Kidney glomerular epithelial cell (primary cell): ENCODE results near the gene S100A10.
A peak's percentile ranks its signal among the peaks of the same experiment; 100 is the strongest.

ENCODE experiments used
- DNase-seq: peaks from one replicate; lab custom pipeline; 2025; lab: John Stamatoyannopoulos, UW

Gene S100A10

DNA sequence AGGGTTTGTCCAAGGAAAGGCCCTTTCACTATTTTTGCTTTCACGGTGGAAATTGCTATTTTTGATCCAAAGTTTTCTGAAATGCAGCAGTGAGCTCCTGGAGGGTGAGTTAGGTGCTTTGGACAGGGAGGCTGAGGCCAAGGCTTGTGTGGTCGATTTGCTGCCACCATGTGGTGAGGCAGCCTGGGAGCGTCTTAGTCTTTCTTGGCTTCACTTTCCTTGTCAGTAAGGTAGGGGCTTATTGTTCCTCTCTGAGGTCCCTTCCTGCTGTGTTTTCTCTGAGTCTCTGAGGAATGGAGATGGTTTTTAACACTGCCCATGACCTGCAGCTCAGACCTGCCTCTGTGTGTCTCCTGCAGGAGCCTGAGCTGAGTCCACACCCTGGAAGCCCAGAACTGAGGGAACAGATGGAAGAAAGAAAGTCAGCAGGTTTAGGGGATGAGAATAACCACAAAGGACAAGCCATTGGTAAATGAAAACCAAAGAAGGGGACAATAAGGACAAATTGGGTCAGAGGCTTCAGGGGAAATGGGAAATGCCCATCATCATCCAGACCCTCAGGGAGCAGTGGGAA, 20.1 kb upstream of the S100A10 start:
- peak; percentile 35 for DNase-seq

DNA sequence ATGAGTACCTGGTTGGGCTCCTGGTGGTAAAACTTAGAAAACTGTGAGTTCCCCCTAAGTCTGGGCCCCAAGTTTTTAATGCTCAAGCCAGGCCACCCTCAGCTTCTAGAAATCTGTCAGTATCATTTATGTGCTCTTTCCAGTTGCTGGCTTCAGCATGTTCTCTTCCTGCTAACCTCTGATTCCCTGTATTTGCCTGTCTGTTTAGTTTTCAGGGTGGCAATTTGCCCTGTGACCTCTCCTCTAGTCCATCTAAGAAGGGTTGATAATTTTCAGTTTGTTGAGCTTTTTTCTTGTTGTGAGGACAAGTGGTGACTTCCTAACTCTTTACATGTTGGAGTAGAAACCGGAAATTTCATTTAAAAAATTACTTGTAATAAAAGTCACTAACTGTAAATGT, 16.0 kb upstream of the S100A10 start:
- DNase-seq = no peak

DNA sequence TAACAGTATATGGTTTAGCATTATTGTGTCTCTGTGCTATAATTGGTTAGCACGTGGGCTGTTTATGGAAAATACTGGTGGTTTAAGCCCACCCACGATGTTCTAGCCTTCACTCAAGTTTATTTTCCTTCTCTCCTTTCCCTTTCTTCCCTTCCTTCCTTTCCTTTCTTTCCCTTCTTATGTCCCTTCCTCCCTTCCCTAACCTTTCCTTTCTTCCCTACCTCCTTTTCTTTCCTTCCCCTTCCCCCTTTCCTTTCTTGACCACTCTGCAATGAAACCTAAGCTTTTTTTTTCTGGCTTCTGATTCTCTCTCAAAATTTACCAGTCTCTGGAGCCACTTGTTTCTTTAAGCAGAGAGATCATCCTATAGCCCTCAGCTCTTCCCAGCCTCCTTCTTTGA, 13.4 kb upstream of the S100A10 start:
- DNase-seq = no peak

DNA sequence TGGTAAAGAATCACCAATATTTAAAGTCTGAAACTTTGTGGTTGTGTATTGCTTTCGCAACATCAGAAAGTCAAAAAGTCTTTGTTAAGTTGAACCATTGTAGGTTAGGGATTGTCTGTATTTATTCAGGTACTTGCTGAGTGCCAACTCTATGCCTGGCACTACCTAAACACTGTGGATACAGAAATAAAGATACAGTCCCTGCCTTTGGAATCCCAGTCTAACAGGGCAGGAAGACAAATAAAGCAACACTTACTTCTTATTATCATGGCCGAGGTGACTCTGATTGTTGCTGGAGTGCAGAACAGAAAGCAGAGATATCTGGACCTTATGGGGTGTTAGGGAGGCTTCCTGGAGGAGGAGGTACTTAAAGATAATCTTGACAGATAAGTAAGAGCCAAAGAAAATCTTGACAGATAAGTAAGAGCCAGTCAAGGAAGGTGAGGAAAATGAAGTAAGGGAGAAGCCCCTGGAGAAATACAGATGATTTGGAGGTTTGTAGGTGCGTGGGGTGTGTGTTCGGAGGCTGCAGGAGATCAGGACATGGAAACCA, 11.8 kb upstream of the S100A10 start:
- DNase-seq = no peak

DNA sequence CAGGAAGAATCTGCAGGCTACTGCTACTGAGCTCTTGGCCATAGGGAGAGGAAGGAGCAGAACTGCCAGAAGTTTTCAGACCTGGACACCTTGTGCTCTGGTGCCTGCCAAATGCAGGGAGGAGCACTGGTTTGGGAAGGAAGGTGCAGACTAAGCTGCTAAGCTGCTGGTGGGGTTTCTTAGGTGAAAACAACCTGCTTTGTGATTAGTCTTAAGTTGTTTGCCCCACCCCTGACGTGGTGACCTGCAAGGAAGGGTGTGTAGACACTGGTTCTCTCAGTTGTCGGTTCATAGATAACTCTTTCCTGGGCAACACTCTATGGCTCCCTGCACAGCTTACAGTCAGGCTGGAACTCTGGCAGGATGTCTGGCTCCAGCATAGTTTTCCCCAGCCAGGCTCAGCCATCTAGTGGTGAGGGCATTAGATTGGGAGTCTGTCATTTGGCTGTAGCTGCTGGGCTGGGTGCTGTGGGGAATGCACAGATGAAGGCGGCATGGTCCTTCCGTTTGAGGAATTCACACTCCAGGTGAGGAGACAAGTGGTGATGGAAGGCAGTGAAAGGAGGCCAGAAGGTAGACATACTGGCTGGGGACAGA, 10.3 kb upstream of the S100A10 start:
- no peak for DNase-seq

DNA sequence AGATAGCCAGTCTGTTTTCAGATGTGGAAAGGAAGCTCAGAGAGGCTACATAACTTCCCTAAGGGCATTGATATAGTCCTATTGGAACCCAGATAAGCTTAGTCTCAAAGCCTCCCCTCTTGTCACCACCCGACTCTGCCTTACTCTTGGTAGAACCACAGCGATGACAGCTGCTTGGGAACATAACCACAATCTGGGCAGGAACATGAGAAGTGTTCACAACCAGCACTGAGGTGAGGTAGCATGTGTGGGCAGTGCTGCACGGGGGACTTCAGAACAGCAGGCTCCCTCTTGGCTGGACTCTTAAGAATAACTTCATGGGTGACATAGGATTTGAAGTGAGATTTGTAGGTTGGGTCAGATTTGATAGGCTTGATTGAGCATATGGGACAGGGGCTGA, 9.3 kb upstream of the S100A10 start:
- DNase-seq = no peak

DNA sequence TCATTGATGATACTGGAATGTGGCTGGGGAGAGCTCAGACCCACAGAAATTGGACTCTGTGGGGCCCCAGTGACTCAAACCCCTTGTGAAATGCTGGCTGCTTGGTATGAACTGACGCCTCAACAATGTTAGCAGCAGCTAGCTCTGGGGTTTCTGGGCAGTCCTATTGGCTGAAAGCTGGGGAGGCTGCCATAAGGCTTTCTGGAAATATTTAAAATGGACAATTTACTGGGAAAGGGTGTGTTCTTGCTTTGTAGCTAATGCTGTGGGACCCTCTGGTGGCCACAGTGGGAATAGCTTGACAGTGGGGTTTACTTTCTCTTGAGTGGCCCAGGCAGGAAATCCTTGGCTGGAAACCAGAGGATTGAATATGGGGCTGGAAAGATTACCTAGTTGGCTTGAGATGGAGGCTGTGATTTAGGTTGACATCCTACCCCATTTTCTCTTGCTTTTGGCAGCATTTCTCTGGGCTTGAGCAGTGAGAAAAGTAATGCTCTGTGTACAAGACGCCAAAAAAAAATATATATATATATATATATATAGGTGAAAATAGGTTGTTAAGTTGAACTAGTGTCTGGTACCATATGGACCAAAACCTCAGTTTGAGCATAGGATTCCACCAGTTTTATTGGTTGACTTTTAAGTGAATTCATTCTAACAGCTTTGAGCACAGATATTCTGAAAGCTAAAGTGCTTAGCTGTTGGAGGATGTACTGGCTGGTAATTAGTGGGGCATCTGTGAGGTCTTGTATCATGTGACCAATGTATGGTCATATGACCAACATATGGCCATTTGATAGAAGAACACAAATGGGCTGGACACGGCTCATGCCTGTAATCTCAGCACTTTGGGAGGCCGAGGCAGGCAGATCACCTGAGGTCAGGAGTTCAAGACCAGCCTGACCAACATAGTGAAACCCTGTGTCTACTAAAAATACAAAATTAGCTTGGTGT, 8.2 kb upstream of the S100A10 start:
- peak; percentile 84 for DNase-seq

DNA sequence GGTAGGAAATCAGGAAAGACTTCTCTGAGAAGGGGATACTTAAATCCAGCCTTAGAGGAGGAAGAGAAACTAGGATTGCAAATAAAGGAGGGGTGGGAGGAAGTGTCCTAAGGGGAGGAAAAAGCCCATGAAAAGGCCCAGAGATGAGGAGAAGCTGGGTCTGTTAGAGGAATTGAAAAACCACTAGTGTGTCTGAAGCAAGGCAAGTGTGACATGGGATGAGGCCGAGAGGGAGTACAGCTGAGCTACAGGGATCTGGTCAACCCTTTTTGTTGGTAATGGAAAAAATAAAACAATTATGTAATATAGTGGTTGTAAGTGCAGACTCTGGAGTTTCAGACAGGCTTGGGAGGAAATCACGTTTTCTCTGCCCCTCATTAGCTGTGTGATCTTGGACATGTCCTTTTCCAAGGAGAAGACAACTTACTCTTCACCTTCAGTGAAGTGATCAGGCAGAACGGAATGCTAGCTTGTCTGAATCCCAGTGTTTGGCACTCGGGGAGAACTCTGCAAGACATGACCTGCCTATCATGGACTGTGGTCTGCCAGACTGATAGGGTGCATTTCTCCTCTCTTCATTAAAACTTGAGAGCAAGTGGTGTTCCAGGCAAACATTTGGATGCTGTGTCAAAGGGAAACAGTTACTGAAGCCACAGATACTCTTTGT, 7.4 kb upstream of the S100A10 start:
- peak; percentile 84 for DNase-seq

DNA sequence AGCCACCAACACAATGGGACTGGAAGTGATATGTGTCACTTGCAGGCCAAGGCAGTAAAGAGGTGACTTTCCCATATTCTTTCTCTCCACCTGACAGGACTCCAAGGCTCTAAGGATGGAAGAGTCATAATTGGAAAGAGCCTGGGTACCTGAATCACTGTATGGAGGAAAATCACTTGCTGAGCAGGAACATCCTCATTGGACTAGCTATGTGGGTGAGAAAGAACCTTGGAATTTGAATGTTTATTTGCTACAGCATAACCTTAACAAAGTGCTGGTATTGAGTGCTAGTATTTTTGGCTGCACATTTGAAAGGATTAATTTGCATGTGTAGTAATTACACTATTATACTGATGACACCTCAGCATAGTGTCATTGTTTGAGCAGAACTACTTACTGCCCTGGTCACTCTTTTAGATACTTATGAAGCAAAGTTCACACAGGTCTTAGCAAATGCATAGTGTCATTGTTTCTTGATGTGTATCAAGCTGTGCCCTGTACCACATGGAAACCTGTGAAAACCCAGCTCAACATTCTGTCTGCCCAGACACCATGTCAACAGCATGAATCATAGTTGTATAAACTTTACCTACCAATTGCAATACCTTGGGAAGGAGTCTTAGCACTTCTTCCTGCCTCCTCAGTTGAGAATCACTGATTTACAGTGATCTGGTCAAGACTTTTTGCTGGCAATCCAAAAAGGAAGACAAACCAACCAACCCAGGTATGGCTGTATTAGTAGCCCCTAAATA, 5.1 kb upstream of the S100A10 start:
- DNase-seq = peak; percentile 96

DNA sequence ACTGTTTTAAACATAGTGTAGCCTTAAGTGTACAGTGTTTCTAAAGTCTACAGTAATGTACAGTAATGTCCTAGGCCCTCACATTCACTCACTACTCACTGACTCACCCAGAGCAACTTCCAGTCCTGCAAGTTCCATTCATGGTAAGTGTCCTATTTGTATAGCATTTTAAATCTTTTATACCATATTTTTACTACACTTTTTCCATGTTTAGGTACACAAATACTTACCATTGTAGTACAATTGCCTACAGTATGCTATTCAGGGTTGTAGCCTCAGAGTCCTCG, 3.6 kb upstream of the S100A10 start:
- DNase-seq = no peak

DNA sequence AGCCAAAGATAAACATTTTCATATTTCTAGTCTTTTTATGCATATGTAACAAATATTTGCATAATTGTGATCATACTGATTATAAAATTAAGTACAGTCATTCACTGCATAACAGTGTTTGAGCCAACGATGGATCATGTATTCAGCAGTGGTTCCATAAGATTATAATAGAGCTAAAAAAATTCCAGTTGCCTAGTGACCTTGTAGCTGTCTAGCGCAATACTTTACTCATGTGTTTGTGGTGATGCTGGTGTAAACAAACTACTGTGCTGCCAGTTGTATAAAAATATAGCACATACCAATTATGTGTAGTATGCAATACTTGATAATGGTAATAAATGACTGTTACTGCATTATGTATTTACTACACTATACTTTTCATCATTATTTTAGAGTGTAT, 2.1 kb upstream of the S100A10 start:
- DNase-seq = no peak

DNA sequence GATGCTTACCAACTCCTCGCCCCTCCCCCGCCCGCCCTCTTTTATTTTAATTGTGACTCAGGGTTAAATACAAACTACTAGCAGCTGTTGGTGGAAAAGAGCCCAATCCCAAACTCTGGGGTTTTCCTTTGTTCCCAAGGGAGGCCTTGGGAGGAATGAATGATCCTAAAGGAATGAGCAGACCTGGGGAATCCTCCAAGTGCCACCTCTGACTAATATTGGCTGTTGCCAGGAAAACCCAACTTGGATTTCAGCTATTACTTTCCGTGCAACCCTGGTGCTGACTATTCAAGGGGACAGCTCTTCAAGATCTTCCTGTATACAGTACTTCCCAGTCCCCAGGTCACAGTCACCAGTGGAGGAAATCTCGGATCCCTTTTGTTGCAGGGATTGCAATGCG, 1.3 kb upstream of the S100A10 start:
- DNase-seq = peak; percentile 97

DNA sequence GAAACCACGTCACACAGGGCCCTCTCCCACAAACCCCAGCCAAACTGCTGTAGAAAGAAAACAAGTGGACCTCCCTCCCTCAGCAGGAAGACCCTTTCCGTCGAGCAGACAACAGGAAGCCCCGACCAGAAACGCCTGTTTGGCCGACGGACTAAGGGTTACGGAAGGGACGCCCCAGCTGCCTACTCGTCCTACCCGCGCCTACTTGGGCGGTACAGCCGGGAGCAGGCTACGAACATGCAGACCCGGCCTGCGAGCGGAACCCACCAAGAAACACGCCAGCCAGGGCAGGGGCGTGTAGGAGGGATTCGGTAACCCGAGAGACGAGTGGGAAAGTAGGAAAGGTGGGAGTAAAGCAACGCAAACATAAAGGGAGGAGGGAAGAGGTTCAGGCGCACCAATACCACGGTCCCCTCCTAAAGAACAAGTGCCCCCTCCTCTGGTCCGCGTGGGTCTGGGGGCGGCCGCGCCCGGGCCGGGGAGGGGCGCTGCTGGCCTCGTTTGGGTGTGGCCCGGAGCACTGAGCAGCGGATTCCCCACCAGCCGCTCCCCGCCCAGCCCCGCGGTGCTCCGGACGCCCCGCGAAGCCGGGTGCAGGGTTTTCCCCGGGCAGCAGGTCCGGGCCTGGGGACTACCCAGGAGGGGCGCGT, 450 bp downstream of the S100A10 start:
- no peak for DNase-seq

DNA sequence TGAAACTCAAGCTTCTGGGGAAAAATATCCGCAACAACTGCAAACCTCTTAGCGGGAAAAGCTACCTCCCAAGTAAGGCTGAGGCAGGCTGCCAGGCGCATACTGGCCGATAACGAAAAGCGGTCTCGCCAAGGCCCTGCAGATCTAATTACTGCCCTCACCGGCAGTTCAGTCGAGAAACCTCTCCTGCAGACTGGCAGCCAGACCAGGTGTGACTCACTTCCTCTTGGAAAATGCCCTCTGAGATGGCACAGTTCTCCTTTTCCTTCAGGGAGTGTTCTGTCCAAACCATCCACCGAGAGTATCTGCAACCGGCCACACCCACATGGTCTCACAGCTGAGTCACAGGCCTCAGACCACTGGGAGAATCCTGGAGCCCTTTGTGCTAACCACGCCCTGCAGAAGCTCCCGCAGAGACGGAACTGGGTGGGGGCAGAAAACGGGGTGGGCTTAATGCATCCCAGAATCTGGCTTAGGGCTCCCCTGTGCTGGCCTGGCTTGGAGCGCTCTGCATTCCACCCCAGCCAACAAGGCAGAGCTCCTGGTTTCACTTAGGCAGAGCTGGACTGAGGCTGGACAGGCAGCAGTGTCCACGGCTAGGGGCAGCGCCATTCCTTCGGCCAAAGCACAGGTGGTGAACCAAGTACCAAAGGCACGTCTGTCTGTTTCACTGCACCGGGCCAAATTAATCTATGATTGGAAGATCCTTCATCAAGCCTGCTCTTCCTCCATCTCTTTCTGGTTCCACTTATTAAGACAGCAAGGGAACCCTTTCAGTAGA, 1.2 kb downstream of the S100A10 start:
- peak; percentile 98 for DNase-seq

DNA sequence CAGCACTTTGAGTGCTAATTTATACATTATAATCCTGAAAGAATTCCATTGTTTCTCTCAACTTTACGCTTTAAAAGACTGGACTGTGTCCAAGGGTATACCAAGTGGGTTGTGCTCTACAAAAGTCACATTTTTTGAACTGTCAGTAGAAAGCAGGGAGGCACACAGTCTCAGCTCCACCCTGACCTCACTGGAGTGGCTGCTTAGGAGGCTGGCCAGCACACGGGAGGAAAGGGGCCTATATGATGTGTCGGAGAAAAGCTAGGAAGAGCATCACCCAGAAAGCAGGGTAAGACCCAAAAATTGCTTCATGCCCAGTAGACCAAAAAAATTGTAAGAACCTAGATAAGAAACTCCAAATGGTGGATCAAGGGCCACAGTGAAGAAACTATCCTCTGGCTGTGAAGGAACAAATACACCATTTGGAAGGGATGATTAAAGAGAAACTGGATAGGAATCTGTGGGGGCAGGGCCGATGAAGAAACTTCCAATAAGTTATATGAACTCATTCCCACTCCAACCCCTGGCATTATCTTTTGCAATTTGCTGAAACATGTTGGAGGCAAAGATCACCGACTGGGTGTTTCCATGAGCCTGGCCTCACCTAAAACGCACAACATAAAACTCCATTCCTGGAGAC, 1.9 kb downstream of the S100A10 start:
- DNase-seq = peak; percentile 73

DNA sequence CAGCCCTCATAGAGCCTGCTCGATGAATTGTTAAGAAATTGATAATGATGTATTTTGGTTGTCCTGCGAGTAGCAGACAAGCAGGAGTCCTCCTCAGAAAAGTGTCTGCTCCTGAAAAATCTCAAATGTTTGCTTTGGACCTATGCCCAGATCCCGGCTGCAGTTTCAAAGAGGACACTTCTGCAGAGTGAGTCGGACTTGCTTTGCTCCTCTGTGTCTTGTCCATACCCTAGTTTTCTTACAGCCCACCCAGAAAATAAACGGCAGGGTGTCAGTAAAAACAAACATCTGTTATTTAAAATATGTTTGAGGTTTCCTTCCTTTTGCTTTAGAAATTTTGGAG, 2.8 kb downstream of the S100A10 start:
- peak; percentile 69 for DNase-seq

DNA sequence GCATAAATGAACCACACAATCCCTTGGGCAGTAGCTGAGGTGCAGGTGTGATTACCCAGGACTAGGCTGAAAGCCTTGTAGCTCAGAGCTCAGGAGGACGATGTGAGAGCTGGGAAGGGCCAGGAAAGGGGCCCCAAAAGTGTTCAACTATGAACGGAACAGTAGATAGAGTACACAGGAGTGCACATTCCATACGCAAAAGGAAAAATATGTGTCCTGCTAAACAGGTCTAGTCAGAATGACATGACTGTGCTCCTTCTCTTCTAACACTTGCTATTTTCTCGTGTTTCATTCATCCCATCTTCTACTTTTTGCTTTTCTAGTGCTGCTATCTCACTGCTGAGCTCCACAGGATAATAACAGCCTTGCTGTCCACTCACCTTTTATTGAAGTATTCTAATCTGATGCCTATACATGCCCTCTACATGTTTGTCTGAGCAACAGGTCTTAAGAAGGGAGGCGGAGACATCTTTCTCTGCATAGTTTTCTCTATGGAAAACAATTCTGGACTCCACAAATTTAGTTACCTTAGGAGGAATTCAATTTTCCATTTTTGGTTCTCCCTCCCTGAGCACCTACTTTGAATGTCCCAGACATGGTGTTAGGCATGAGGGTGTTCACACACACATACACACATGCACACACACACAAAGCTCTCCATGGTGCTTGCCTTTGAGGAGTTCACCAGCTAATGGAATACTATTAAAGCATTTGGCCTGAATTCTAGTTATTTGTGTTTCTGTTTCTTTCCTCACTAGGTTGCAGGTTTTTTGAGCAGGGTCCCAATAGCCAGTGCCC, 3.4 kb downstream of the S100A10 start:
- DNase-seq = no peak

DNA sequence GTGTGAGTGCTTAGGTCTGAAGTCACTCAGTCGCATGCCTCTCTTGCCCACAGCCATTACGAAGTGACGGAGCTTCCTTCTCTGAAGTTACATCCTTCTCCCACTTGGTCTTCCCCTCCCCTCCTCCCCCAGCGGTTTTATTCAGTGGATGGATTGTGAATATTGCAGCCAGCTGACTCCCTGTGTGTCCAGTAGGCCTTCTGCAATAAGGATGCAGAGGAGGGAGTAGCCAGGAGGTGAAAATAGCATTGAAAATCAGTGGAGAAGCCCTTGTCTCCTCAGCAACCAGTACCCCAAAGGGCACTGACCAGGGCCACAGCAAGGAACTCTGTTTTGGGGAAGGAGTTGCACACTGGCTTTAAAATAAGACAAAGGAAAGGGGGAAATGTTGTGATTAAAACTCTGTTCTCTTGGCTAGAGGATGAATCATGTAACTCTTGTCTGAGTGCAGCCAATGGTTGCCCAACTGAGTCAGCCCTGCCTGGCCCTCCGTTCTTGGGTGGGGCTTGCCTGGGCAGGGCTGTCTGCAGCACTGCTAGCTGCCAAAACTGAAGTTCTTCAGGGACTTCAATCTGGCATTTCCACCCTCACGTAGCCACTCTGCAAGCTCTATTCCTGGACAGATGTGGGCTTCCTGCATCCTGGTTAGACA, 4.3 kb downstream of the S100A10 start:
- DNase-seq = peak; percentile 84
